Stimulated activated CD4-positive, alpha-beta T cell treated with anti-CD3 and anti-CD28 coated beads, Interleukin-2, amount 100 ng/mL, for 48 hours (primary cell): ENCODE data around the gene EXOSC10.
"Not testable (repeated sequence)": the region's sequence is repeated elsewhere in the genome, so short reads cannot be mapped to it uniquely, and the experiment has no call there.

Source experiments
- DNase-seq, 2 donors: peaks; one replicate each; pipeline ENCODE4 v3.0.0-alpha.2; 2020

The EXOSC10 gene

DNA sequence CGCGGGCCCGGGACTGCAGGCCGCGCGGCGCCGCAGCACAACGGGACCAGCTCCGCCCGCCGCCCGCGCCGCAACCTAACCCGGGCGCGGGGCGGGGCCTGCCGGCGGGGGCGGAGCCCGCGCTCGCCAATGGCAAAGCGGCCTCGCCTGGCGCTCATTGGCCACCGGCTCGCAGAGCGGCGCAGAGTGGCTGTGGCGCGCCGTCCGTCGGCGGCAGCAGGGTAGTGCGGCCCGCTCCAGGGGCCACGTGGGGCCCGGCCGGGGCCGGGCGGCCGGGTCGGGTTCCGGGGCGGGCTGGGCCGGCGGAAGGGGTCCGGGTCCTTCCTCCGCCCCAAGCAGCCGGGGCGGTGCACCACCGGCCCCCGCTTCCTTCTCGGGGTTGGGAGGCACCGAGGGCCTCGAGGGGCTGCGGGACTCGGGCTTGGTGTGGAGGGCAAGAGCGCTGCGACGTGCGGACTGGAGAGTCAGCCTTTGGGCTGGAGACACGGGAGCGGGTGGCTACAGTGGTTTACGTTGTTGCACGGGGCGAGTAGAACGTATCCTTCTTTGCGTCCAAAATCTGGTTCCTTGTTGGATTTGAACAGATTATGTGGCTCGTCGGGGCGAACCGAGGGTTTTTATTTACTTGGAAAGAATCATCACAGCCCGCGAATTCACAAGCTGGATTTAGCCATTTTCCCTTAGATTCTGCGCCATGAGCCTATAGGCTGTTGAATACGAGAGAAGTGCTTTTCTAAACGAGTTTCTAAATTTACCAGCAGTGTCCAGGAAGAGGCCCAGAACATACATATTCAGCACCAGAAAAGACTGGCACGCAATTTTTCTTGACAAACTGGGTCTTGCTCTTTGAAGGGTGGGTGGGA is 39.5 kb downstream of the EXOSC10 start, which contains the start of gene SRM:
Gene SRM (minus strand): TSS at position 51 of the 863 bp plus-strand sequence. CDS start 75 bp downstream, outside the sequence.
- peak; percentile 88 to 92 for DNase-seq

DNA sequence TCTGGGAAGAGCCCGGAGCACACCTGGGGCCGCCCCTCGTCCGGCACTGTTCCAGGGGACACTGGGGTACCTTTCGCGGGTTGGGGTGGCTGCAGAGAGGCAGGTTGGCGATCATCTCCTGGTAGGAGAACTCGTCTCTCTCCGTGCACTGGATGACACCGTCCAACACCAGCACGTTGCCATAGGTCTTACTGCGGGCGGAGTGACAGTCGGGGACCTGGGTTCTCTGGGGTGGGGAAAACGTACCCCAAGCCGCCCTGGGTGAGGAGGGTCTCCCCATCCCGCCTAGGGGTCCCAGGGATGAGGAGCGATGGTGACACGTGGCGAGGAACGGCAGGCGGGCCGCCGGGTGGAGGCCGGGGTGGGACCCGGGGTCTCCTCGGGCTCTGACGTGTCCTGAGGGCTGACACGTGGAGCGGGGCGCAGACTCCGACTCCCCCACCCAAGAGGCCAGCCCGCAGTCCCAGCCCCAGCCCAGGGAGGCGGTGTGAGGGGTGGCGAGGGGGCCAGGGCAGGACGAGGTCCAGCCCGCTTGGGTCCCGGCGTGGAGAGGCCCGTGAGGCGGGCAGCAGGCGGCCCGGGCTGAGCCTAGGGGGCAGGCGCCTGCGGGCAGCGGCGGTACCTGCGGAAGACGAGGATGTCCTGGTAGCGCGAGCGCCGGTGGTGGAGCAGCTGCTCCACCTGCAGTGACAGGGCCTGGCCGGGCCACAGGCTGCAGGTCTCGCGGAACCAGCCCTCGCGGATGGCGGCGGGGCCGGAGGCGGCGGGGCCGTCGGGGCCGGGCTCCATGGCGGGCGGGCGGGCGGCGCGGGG is 40.3 kb downstream of the EXOSC10 start:
- no peak for DNase-seq

DNA sequence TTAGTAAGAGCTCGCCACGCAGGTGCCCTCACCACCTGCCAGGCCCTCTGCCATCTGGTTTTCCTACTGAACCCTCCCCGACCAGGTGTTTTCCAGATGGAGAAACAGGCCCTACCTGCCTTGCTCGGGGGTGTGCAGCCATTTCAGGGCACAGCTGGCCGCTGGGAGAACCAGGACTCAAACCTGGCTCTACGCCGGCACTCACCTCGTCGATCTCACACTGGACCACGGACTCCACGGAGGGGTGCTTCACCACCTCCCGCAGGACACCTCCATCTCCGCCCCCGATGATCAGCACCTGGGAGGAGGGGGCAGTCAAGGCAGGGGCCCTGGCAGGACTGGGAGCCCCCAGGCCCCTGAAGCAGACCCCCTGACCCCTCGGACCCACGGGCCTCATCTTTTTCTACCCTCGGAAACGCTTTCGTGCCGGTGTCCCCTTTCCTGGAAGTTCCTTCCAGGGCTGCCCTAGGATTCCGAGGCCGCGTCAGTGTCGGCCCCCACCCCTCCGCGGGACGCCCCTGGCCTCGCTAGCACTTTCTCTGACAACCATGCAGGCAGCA is 41.0 kb downstream of the EXOSC10 start:
- DNase-seq, result no peak

DNA sequence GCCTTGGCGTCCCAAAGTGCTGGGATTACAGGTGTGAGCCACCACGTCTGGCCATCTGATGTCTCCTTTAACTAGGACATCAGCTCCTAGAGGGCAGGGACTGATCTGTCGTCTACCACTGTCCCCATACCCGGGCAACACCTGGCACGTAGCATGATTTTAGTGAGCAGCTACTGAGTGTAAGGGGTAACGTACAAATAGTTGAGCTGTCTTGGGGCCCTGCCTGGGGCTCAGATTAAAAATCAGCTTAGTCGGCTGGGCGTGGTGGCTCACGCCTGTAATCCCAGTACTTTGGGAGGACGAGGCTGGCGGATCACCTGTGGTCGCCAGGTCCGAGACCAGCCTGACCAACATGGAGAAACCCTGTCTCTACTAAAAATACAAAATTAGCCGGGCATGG is 41.6 kb downstream of the EXOSC10 start:
- DNase-seq, result no peak

DNA sequence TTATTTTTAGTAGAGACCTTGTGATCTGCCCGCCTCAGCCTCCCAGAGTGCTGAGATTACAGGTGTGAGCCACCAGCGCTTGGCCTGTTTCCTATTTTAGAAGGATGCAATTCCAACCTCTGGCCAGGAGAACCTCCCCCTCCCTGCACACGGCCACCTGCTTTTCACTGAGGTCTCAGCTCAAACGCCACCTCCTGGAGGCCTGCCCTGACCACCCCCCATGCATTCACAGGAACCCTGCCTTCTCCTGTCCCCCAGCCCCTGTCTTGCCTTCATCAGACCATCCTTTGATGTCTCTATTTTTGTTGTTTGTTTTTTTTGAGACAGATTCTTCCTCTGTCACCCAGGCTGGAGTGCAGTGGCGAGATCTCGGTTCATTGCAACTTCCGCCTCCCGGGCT is 42.2 kb downstream of the EXOSC10 start:
- no peak for DNase-seq

DNA sequence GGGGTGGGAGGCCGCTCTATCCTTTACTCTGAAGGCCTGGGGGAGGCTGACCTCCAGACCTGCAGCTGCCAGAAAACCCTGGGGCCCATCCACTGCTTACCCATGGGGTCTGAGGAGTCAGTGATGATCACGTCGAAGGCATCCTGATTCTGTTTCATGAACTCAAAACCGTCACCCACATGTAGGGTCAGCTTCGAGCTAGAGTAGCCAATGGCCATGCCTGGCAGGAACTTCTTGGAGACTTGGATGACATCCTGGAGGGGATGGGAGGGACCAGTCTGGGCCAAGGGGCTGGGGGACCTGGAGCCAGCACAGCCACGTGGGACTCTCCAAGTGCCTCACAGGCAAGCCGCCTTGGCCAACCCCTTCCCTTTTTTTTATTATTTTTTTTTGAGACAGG is 43.2 kb downstream of the EXOSC10 start:
- DNase-seq, result no peak

DNA sequence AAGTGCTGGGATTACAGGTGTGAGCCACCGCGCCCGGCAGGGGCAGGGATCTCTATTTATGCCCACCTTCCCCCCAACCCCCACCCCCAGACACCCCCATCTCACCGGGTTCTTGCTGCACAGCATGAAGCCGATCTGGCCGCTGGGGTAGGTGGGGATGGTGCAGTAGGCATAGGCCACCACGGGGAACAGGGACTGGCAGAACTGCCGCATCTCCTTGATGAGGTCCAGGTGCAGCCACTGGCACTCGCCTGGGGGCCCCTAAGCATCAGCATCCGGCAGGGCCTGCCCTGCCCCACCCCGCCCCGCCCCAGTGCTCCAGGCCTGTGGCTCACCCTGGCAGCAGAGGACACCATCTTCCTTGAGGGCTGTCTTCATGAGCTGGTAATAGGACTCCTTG is 44.0 kb downstream of the EXOSC10 start:
- no peak for DNase-seq

DNA sequence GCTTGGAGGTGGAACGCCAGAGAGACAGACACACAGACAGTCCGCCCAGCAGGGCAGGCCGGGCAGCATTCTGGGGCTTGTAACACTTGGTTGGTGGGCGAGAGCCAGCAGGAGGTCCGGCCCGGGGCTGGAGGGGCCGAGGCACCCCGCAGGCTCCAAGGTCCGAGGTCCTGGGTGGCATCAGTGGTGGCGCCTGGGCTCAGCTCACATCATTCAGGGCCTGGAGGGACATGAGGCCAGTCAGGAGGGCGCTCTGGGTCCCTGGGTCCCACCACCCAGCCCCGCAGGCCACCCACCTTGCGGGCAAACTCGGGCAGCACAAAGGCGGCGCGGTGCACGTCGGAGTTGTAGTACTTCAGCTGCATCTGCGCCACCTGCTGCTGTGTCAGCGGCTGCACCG is 45.0 kb downstream of the EXOSC10 start:
- DNase-seq, result no peak

DNA sequence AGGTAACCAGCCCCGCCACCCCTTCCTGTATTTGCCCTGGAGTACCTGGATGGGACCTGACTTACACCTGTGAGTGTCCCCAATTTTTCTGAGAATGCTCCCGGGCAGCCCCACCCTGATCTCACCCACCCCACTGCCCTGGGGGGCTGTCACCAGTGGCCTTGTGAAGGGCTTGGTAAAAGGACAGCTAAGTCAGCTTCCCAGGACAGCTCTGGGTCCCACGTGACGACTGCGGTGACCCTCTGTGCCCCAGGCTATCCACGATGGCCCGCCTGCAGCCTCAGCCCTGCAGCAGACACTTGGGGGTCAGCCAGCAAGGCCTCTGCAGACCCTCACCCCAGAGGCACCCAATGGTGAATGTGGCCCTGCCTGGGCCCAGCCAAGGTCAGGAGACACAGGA is 45.5 kb downstream of the EXOSC10 start:
- no peak for DNase-seq

DNA sequence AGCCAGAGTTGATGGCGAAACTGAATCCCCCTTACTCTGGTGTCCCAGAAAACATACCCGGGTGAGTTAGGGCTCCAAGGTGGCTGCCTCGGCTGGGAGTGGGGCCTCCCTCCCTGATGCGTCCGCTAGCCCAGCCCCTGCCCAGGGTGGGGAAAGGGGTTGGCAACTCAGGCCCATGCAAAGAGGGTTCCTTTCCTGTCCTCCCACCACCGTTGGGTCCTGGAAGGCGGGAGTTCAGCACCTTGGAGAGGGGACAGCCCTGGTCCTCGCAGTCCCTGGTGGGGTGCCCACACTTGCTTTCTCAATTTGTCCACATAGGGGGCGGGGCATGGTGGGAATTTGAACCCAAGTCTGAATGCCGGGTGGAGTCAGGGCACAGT is 45.9 kb downstream of the EXOSC10 start:
- DNase-seq, result no peak

DNA sequence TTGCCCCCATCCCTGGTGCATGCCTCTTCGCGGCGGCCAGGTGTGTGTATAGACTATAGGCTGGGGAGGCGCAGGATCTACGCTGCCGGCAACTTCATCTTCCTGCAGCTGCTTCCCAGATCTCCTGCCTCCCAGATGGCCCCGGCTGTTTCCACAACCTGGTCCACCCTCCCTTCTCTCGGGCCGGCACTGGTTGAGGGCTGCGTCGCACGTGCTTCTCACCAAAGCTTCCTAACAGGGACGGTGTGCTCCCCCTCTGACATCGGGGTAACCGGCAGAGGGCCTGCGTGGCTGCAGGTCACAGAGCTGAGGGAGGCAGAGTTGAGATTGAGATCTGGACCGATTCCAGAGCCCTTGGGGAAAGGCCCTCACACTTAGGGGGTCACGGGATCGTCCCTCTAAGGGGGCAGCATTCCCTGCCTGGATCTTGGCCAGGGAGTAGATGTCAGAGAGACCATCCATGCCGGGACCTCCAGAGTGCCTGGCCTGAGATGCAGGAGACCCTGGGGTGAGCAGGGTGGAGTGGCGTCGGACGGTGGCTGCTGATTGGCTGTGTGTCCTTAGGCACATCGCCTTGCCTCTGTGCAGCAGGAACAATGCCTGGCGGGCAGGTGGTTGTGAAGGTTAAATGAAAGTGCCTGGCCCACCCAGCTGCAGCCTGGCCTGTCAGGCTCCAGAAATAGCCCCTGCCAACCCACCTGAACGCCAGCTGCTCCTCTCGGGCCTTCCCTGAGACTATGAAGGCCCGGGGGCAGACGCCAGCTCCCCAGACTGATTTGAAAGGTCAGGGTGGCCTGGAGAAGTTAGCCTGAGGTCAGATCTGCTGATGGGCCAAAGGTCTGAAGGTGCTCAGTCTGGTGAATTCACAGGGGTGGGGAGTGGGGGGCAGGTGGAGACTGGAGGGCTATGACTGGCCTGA is 46.6 kb downstream of the EXOSC10 start:
- DNase-seq, result no peak

DNA sequence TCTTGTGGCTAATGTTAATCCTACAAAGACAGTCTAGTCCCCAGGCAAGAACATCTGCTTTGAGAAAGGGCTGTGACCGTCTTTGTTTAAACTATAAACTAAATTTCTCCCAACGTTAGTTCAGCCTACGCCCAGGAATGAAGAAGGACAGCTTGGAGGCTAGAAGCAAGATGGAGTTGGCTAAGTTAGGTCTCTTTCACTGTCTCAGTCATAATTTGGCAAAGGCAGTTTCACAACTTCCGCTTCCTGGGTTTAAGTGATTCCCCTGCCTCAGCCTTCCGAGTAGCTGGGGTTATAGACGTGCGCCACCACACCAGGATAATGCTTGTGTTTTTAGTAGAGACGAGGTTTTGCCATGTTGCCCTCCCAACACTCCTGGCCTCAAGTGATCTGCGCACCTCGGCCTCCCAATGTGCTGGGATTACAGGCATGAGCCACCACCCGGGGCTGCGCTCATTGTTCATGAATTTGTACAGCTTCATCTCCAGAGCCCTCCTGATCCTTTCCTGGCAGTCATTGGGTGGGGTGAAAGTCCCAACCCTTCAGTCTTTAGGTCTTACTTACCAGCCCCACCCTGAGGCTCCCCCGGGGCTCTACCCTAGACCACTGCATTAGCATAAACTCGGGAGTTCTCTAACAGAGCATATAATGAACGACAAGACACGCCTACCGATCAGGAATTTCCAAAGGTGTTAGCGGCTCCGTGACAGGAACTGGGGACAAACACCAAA is 47.7 kb downstream of the EXOSC10 start:
- DNase-seq, result no peak

DNA sequence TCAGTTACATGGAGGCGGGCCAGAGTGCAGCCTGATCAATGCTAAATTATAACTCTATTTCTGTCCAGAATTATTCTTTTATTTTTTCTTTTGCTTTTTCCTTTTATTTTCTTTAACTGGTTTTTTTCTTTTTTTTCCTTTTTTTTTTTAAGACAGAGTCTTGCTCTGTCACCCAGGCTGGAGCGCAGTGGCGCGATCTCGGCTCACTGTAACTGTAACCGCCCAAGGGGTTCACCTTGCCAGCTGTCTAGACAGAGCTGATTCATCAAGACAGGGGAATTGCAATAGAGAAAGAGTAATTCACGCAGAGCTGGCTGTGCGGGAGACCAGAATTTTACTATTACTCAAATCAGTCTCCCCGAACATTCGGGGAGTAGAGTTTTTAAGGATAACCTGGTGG is 48.5 kb downstream of the EXOSC10 start:
- not testable (repeated sequence) for DNase-seq

DNA sequence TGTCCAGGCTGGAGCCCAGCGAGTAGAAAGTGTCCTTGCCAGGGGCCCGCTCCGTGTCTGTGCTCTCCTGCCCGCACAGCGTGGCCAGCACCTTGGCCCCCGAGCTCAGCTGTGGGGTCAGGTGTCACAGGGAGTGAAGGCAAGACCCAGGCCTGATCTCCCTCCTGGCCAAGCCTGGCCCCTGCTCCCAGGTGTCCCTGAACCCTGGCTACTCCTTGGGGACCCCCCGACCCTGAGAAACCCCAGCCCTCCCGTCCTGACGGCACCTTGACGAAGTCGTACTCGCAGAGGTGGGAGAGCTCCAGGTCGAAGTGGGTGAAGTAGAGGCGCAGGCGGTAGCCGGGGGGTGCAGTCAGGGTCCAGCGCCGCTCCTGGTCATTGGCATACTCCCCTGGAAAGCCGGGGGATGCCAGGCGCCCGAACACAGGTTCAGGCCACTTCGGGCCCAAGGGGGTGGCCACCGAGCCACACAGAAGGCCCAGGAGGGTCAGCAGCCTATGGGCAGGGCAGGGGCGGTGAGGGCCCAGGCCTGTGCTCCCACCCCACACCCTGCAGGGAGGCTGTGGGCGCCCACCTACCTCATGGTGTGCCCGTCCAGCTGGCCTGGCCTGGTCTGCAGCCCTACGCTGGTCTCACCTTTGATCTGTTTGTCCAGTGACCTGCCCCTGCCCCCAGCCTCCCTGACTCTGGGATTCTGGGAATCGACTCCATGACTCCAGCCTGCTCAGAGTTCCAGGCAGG is 52.9 kb downstream of the EXOSC10 start, which contains the start of gene MASP2:
Gene MASP2 (minus strand): TSS at position 615 of the 741 bp plus-strand sequence. CDS start 32 bp downstream, at position 583.
- DNase-seq, result no peak

DNA sequence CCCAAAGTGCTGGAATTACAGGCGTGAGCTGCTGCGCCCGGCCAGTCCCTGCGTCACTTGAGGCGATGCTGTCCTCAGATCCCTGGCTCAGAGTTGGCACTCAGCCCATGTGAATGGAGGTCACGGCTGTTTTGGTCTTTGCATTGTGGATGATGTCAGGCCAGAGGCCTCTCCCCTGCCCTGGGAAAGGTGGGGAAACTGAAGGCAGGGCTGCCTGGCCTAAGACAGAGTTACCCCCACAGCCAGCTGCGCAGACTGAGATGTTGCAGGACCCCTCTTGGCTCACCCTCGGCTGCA is 53.5 kb downstream of the EXOSC10 start:
- no peak for DNase-seq

DNA sequence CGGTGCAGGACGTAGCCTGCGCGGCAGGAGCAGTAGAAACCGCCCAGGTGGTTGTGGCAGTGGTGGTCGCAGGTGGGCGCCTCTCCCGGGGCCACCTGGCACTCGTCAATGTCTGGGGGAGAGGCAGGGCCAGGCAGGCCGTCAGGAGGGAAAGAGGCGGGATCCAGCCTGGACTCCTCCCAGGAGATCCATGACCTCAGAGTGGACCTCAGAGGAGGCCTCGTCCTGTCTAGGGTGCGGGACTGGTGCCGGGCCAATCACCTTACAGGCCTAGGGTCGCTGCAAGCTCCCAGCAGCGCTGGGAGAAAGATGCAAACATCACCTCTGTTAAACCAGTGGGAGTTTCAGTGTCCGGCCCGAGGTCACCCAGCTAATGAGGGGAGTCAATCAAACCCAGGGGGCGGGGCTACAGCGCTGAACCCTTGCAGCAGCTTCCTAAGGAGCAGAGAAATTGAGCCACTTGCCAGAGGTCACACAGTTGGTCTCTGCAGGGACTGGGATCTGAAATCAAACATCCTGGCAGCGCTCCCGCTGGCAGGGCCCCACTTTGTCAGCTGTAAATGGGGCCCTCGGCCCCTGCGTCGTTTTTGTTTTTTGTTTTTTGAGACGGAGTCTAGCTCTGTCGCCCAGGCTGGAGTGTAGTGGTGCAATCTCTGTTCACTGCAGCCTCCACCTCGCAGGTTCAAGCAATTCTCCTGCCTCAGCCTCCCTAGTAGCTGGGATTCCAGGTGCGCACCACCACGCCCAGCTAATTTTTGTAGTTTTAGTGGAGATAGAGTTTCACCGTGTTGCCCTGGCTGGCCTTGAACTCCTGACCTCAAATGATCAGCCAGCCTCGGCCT is 54.0 kb downstream of the EXOSC10 start:
- no peak for DNase-seq

DNA sequence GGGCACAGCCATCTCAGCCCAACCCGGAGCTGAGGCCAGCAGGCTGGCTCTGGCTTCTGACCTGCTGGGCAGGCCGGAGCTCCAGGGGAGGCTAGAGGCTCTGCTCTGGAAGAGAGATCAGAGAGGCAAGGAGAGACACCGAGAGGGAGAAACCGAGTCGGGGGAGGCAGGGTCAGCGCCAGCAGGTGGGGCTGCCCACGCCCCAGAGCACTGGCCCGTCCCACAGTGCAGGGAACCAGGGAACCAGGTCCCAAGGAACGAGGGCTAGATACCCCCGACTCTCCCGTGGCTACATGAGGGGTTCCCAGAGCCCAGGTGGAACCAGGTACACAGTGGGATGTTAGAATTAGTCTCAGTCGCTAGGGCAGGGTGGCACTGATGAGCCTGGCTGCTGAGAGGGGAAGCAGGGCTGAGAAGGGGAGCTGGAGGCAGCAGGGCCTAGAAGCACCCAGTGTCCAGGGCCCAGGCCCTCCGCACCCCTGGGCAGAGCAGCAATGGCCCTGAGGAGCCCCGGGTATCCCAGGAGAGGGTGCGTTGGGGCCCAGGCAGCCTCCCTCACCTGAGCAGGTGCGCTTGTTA is 54.7 kb downstream of the EXOSC10 start:
- DNase-seq, result no peak

DNA sequence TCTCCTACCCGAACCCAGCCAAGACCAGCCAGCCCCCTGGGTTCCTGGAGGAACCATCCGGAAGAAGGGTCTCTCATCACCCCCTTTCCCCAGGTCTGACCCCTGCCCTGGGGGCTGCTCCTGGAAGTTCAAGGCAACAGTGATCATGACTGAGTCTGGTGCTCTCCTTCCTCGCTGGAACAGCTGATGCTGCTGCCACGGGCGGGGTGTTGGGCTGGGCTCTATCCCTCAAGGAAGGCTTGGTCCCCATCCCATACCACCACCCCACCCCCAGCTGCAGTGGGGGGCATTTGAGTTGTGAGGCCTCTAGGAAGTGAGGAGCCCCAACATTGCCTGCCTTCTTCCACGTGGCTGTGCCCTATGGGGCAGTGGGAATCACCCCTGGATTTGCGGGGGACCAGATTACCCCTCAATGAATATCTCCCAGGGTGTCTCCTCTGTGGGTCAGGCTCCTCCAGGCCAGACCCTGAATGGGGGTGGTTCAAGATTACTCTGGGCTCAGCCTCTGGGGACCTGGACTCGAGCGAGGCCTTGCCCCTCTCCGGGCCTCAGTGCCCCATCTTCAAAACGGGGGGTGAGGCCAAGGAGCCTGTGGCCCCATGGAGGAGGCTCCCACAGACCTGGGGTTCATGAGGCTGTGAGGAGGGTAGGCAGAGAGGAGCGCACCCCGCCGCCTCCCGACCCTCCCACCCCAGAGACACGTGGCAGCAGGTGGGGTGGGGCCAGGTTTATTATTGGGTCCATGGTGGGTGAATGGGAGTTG is 55.4 kb downstream of the EXOSC10 start:
- no peak for DNase-seq
